Endothelial cell (in vitro differentiated cells): ENCODE results near the gene USP3. TPM values are rescaled to one million over a fixed set of nuclear protein-coding genes. Genes with fewer than 3 reads are reported as not detected.

Experiments
- DNase-seq: peaks from one replicate; pipeline ENCODE4 v3.0.0; 2021; ENCODE audit warnings: low spot score
- H3K27ac Mint-ChIP-seq: one replicate; pipeline ENCODE4 v1.8.0; 2021; ENCODE audit warnings: mixed read lengths, inconsistent platforms; ENCODE audit not compliant: unreplicated experiment
- H3K27me3 Mint-ChIP-seq: one replicate; pipeline ENCODE4 v1.8.0; 2021; ENCODE audit warnings: mild to moderate bottlenecking, moderate library complexity, mixed read lengths, inconsistent platforms; ENCODE audit not compliant: unreplicated experiment
- H3K36me3 Mint-ChIP-seq: one replicate; pipeline ENCODE4 v1.8.0; 2021; ENCODE audit warnings: mild to moderate bottlenecking, low read depth, mixed read lengths, inconsistent platforms; ENCODE audit not compliant: unreplicated experiment
- H3K4me1 Mint-ChIP-seq: one replicate; pipeline ENCODE4 v1.8.0; 2021; ENCODE audit warnings: mild to moderate bottlenecking, mixed read lengths, inconsistent platforms; ENCODE audit not compliant: unreplicated experiment
- H3K4me3 Mint-ChIP-seq: one replicate; pipeline ENCODE4 v1.8.0; 2021; ENCODE audit warnings: mild to moderate bottlenecking, mixed read lengths, inconsistent platforms; ENCODE audit not compliant: unreplicated experiment
- H3K9me3 Mint-ChIP-seq: one replicate; pipeline ENCODE4 v1.8.0; 2021; ENCODE audit warnings: mixed read lengths, inconsistent platforms; ENCODE audit not compliant: unreplicated experiment
- CTCF ChIP-seq: fragments of 200-600 bp; sonication (generic); IDR thresholded peaks from one replicate; pipeline ENCODE4 v1.5.0; 2021; ENCODE audit warnings: antibody characterized with exemption; ENCODE audit not compliant: unreplicated experiment
- total RNA-seq: library from RNA; stranded (reverse); fragmentation: NEBNext Ultra II Directional; extraction: Animal tissue kit (Norgen Biotek cat#: 25700); gene quantifications from one replicate; pipeline ENCODE4 v1.2.1, GENCODE V29; 2021; ENCODE audit not compliant: unreplicated experiment

USP3 gene
- total RNA-seq, 1 donor from 2014 or later: 33.5 TPM

GRCh38 chr15:63469984-63470383, 34.4 kb upstream of the USP3 start:
- H3K4me1 Mint-ChIP-seq: peaks cover 32% of the 10 kb centered on the region
- no peak for DNase-seq
- H3K9me3 Mint-ChIP-seq: no peaks in the 10 kb centered on the region
- H3K27me3 Mint-ChIP-seq: peaks cover 11% of the 10 kb centered on the region
- H3K4me3 Mint-ChIP-seq: no peak overlapping the region
- no peak for TF ChIP-seq CTCF
- no peak overlapping the region for H3K27ac Mint-ChIP-seq
- H3K36me3 Mint-ChIP-seq: peaks cover 5% of the 10 kb centered on the region

GRCh38 chr15:63473007-63473748, 31.2 kb upstream of the USP3 start:
- Mint-ChIP-seq H3K27me3 (peaks cover 11% of the 10 kb centered on the region), H3K4me1 (peaks cover 24% of the 10 kb centered on the region), H3K9me3 (no peaks in the 10 kb centered on the region), H3K4me3 (no peak overlapping the region), H3K36me3 (peaks cover 5% of the 10 kb centered on the region), H3K27ac (no peak overlapping the region)
- no peak for DNase-seq
- no peak for TF ChIP-seq CTCF

- H3K27ac Mint-ChIP-seq: no peak overlapping the region
- no peak overlapping the region for H3K4me3 Mint-ChIP-seq
- H3K9me3 Mint-ChIP-seq: no peaks in the 10 kb centered on the region
- peaks cover 11% of the 10 kb centered on the region for H3K27me3 Mint-ChIP-seq
- DNase-seq: no peak
- no peak for TF ChIP-seq CTCF
- H3K36me3 Mint-ChIP-seq: peaks cover 5% of the 10 kb centered on the region
- H3K4me1 Mint-ChIP-seq: peaks cover 23% of the 10 kb centered on the region
Measured at GRCh38 chr15:63473749-63473998, 30.7 kb upstream of the USP3 start.

GRCh38 chr15:63473999-63474809, 30.2 kb upstream of the USP3 start:
- Mint-ChIP-seq H3K4me1 (peaks cover 18% of the 10 kb centered on the region), H3K9me3 (no peaks in the 10 kb centered on the region), H3K27me3 (peaks cover 11% of the 10 kb centered on the region), H3K36me3 (peaks cover 5% of the 10 kb centered on the region), H3K4me3 (no peak overlapping the region), H3K27ac (no peak overlapping the region)
- no peak for TF ChIP-seq CTCF
- DNase-seq: no peak

GRCh38 chr15:63474810-63475316, 29.5 kb upstream of the USP3 start:
- no peaks in the 10 kb centered on the region for H3K9me3 Mint-ChIP-seq
- H3K27ac Mint-ChIP-seq: no peak overlapping the region
- no peak for DNase-seq
- peaks cover 11% of the 10 kb centered on the region for H3K27me3 Mint-ChIP-seq
- no peak overlapping the region for H3K4me3 Mint-ChIP-seq
- peaks cover 19% of the 10 kb centered on the region for H3K4me1 Mint-ChIP-seq
- TF ChIP-seq CTCF: no peak
- H3K36me3 Mint-ChIP-seq: peaks cover 5% of the 10 kb centered on the region
